ENCODE measurements around the gene GLI2. TPM values are rescaled to one million over a fixed set of nuclear protein-coding genes. Genes with fewer than 3 reads are reported as not detected.

Gene GLI2
- total RNA-seq, 1 experiment from 2014 or later = 6.2 TPM

DNA sequence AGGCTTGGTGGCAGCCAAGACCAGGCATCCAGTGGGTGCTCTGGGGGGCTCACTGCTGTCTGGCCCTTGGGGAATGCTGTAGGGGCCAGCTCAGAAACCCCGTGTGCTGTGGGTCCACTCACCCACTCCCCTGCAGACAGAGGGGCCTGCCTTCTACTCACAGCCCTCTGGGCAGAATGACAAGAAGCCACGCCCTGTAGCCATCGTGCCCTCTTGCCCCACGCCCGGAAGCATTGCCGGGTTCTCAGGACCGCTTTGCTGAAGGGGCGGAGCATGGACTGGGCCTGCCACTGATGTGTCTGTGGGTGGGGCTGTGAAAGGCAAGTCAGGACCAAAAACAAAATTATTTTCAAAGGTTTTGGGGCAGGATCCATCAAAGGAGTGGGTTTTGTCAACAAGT is 27.8 kb downstream of the GLI2 start:
- intact Hi-C loops (cut with micrococcal nuclease; ENCODE audit: unreplicated experiment) = no loop called here
- POLR2A ChIA-PET = no interaction called here
- no peaks in the 10 kb centered on the region for H3K9me3 ChIP-seq (ENCODE audit: control insufficient read depth, insufficient read depth, low read depth, low read length)
- CTCF ChIA-PET = no interaction called here
- H3K27ac ChIP-seq (ENCODE audit: low read length) = no peak overlapping the region
- H3K4me1 ChIP-seq (ENCODE audit: control insufficient read depth, insufficient read depth, low read length) = peaks cover 14% of the 10 kb centered on the region
- BruUV-seq (replicated peaks) = no TSS peak
- H3K27me3 ChIP-seq (ENCODE audit: control insufficient read depth, insufficient read depth, low read length) = no peaks in the 10 kb centered on the region
- in situ Hi-C loops (cut with HindIII; ENCODE audit: low pct_unique_long_range_greater_than_20kb, low sequenced_read_pairs) = no loop called here
- H3K36me3 ChIP-seq (ENCODE audit: control insufficient read depth, insufficient read depth, low read length) = no peaks in the 10 kb centered on the region
- ATAC-seq (no peak), DNase-seq (ENCODE audit: low read depth, low spot score) (no peak)
- no peak overlapping the region for H3K4me3 ChIP-seq (ENCODE audit: low read depth in 2 of 2, low read length in 2 of 2)
- TF ChIP-seq TCF7L2 (IDR thresholded peaks at IDR 0.05; ENCODE audit: low read depth, low read length) (no peak), CTCF (IDR thresholded peaks at IDR 0.05) (no peak), POLR2AphosphoS5 (IDR thresholded peaks at IDR 0.05; ENCODE audit: low read depth, low read length) (no peak), SIN3A (IDR thresholded peaks at IDR 0.05; ENCODE audit: borderline replicate concordance, insufficient read depth, low read depth, low read length) (no peak), REST (IDR thresholded peaks at IDR 0.05; ENCODE audit: insufficient read depth in 1 of 2, low read depth in 2 of 2, low read length in 1 of 2) (no peak)

DNA sequence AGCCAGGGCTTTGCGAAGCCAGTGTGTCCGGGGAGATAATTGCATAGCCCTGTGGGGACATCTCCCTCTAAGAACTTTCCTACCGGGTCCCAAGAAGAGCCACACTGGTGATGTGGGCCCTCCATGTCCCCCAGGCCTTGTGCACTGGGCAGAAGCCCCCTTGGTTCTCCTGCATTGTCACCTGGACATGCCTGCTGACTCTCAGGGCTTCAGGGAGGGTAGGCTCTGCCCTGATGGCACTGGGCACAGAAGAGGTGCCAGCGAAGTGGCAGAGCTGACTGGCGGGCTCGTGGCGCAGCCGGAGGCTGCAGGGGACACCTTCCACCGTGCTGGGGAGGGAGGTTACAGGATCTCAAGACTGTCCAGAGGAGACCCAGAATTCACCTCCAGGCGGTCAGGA is 28.3 kb downstream of the GLI2 start:
- Histone ChIP-seq H3K36me3 (ENCODE audit: control insufficient read depth, insufficient read depth, low read length) (no peaks in the 10 kb centered on the region), H3K4me3 (ENCODE audit: low read depth in 2 of 2, low read length in 2 of 2) (no peak overlapping the region), H3K27me3 (ENCODE audit: control insufficient read depth, insufficient read depth, low read length) (no peaks in the 10 kb centered on the region), H3K4me1 (ENCODE audit: control insufficient read depth, insufficient read depth, low read length) (peaks cover 10% of the 10 kb centered on the region), H3K27ac (ENCODE audit: low read length) (no peak overlapping the region), H3K9me3 (ENCODE audit: control insufficient read depth, insufficient read depth, low read depth, low read length) (no peaks in the 10 kb centered on the region)
- ChIA-PET POLR2A (no interaction called here), CTCF (no interaction called here)
- in situ Hi-C loops (cut with HindIII; ENCODE audit: low pct_unique_long_range_greater_than_20kb, low sequenced_read_pairs) = no loop called here
- no peak for DNase-seq (ENCODE audit: low read depth, low spot score)
- no peak for ATAC-seq
- TF ChIP-seq CTCF (IDR thresholded peaks at IDR 0.05) = no peak
- TF ChIP-seq SIN3A (IDR thresholded peaks at IDR 0.05; ENCODE audit: borderline replicate concordance, insufficient read depth, low read depth, low read length) = no peak
- TF ChIP-seq TCF7L2 (IDR thresholded peaks at IDR 0.05; ENCODE audit: low read depth, low read length) = no peak
- no peak for TF ChIP-seq POLR2AphosphoS5 (IDR thresholded peaks at IDR 0.05; ENCODE audit: low read depth, low read length)
- no peak for TF ChIP-seq REST (IDR thresholded peaks at IDR 0.05; ENCODE audit: insufficient read depth in 1 of 2, low read depth in 2 of 2, low read length in 1 of 2)
- intact Hi-C loops (cut with micrococcal nuclease; ENCODE audit: unreplicated experiment) = no loop called here
- no TSS peak for BruUV-seq (replicated peaks)
